Uterus (tissue), 2 donors: ENCODE measurements around the gene ADCY4.

Source experiments
- CTCF ChIP-seq, 4 experiments: fragments of 200-600 bp in 2 of 4; fragments of 450-650 bp in 2 of 4; sonication (generic) in 2 of 4; IDR thresholded peaks; one replicate each; pipeline ENCODE4 v1.5.1; 2016 to 2019; ENCODE audit warnings: antibody characterized with exemption in 4 of 4, mild to moderate bottlenecking in 2 of 4, moderate library complexity in 1 of 4
- POLR2A ChIP-seq, 2 donors: fragments of 450-650 bp; IDR thresholded peaks; one replicate each; pipeline ENCODE4 v1.6.1; 2016; ENCODE audit warnings: antibody characterized with exemption in 2 of 2, mild to moderate bottlenecking in 1 of 2, moderate library complexity in 1 of 2

DNA sequence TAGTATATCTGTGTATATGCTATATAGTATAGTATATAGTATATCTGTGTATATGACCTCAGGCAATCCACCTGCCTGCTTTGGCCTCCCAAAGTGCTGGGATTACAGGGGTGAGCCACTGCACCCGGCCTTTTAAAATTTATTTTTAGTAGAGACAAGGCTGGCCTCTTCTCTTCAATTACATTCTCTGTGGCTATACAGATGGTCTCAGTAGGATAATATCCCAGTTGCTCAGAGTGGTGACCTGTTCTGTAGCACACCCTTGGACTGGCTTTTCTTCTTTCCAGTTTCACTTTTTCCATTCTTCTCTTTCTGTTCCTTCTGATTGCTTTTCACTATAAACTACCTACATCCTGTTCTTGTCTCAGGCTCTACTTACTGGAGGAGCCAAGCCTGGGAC is 30.0 kb upstream of the ADCY4 start:
- TF ChIP-seq CTCF (IDR thresholded peaks at IDR 0.05), result no peak
- TF ChIP-seq POLR2A (IDR thresholded peaks at IDR 0.05), result no peak
